ENCODE results near the gene SMIM38. TPM values are rescaled to one million over a fixed set of nuclear protein-coding genes. Genes with fewer than 3 reads are reported as not detected.

Gene SMIM38
- total RNA-seq, 1 donor from 2014 or later, result not detected

DNA sequence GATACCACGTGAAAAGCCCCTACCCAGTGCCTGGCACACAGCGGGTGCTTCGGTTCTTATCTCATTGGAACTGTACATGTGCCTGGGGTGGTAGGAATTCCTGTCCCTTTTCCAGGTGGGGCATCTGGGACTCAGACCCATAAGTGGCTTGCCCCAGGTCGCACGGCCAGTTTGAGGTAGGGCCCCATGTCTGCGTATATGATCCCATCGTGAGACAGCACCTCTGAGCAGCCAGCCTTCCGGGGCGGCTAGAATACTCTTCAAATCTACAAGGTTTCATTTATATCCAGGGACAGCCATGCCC lies 33.5 kb upstream of the SMIM38 start:
- H3K27ac Mint-ChIP-seq (ENCODE audit: unreplicated experiment), result no peak overlapping the region
- no peaks in the 10 kb centered on the region for H3K9me3 Mint-ChIP-seq (ENCODE audit: unreplicated experiment)
- peaks cover 4% of the 10 kb centered on the region for H3K36me3 Mint-ChIP-seq (ENCODE audit: low read depth, unreplicated experiment)
- peaks cover 2% of the 10 kb centered on the region for H3K4me1 Mint-ChIP-seq (ENCODE audit: unreplicated experiment)
- no peak for DNase-seq (ENCODE audit: low spot score)
- TF ChIP-seq, protein P1, sequence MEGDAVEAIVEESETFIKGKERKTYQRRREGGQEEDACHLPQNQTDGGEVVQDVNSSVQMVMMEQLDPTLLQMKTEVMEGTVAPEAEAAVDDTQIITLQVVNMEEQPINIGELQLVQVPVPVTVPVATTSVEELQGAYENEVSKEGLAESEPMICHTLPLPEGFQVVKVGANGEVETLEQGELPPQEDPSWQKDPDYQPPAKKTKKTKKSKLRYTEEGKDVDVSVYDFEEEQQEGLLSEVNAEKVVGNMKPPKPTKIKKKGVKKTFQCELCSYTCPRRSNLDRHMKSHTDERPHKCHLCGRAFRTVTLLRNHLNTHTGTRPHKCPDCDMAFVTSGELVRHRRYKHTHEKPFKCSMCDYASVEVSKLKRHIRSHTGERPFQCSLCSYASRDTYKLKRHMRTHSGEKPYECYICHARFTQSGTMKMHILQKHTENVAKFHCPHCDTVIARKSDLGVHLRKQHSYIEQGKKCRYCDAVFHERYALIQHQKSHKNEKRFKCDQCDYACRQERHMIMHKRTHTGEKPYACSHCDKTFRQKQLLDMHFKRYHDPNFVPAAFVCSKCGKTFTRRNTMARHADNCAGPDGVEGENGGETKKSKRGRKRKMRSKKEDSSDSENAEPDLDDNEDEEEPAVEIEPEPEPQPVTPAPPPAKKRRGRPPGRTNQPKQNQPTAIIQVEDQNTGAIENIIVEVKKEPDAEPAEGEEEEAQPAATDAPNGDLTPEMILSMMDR (IDR thresholded peaks at IDR 0.05; ENCODE audit: unreplicated experiment), result no peak
- H3K27me3 Mint-ChIP-seq (ENCODE audit: unreplicated experiment), result peaks cover 8% of the 10 kb centered on the region
- no peak overlapping the region for H3K4me3 Mint-ChIP-seq (ENCODE audit: unreplicated experiment)

DNA sequence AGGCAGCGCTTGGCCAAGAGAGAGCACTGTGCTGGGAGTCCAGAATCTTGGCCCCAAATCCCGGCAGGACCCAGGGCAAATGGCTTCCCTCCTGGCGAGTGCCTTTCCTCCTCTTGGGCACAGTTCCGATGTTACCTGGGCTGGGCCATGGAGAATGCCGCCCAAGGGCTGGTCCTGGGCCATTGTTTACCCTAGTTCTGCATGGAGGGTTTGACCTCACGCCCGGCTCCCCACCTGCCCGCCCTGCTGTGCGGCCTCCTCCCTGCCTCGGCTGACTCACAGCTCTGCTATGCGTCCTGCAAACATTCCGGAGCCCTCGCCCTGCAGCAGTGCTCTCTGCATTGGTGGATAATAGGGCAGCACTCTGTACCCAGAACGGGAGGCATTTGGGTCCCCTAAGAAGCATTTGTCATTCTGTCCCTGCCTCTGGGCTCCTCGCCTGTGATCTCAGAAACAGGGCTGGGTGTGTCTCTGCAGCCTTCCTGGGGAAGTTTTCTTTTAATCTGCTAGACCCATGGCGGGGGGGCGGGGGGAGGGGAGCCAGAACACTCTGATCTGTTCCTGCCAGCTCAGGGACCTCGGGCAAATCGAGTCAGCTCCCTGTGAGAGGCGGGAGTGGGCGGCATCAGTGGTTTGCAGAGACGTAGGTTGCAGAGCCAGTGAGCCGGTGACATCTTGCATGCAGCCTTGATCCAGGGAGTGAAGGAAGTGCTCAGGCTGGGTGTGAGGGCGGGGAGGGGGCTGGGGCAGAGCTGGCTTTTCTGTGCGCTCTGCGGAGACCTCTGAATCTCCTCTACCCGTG lies 32.9 kb upstream of the SMIM38 start:
- no peak overlapping the region for H3K4me3 Mint-ChIP-seq (ENCODE audit: unreplicated experiment)
- TF ChIP-seq, protein P1 (IDR thresholded peaks at IDR 0.05; ENCODE audit: unreplicated experiment), result no peak
- H3K36me3 Mint-ChIP-seq (ENCODE audit: low read depth, unreplicated experiment), result peaks cover 4% of the 10 kb centered on the region
- no peaks in the 10 kb centered on the region for H3K9me3 Mint-ChIP-seq (ENCODE audit: unreplicated experiment)
- H3K4me1 Mint-ChIP-seq (ENCODE audit: unreplicated experiment), result peaks cover 2% of the 10 kb centered on the region
- H3K27me3 Mint-ChIP-seq (ENCODE audit: unreplicated experiment), result peaks cover 5% of the 10 kb centered on the region
- DNase-seq (ENCODE audit: low spot score), result peak; percentile 48
- no peak overlapping the region for H3K27ac Mint-ChIP-seq (ENCODE audit: unreplicated experiment)

DNA sequence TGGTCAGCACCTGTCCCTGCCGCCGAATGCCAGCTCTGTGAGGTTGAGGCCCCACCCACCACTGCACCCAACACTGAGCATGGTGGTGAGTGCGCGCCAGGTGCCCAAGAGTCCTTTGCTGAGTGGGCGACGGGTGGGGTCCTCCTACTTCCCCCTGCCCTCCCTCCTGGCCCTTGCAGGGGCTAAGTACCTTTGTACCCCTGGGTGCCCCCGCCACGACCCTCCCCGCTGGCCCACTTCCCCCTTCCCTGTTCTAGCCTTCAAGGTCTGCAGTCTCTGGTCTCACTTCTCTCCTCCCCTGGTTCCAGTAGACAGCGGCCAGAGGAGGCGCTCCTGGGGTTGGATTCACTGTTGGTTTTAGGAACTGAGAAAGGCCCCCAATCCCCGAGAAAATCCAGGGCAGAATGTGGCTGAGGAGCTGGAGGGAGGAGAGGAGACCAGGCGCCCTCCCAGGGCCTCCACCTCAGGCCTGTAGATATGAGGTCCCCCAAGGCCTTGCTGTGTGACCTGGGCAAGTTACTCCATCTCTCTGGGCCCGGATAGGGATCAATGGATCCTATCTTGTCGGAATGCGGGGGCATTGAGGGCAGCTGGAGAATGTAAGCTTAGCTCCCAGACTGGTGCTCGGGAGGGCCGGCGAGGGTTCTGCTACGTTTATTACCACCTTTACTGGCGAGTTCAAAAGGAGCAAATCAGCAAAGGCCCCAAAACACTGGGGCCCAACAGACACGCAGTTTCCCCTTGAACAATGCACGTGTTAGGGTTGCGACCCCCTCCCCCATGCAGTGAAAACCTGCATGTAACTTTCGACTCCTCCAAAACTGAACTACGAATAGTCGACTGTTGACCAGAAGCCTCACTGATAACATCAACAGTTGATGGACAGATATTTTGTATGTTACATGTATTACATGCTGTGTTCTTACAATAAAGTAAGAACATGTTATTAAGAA lies 31.9 kb upstream of the SMIM38 start:
- DNase-seq (ENCODE audit: low spot score), result no peak
- TF ChIP-seq, protein P1 (IDR thresholded peaks at IDR 0.05; ENCODE audit: unreplicated experiment), result no peak
- peak overlapping the region; percentile 31 for H3K4me3 Mint-ChIP-seq (ENCODE audit: unreplicated experiment)
- no peak overlapping the region for H3K27ac Mint-ChIP-seq (ENCODE audit: unreplicated experiment)
- H3K27me3 Mint-ChIP-seq (ENCODE audit: unreplicated experiment), result peaks cover 5% of the 10 kb centered on the region
- H3K4me1 Mint-ChIP-seq (ENCODE audit: unreplicated experiment), result peaks cover 2% of the 10 kb centered on the region
- peaks cover 6% of the 10 kb centered on the region for H3K9me3 Mint-ChIP-seq (ENCODE audit: unreplicated experiment)
- peaks cover 4% of the 10 kb centered on the region for H3K36me3 Mint-ChIP-seq (ENCODE audit: low read depth, unreplicated experiment)

DNA sequence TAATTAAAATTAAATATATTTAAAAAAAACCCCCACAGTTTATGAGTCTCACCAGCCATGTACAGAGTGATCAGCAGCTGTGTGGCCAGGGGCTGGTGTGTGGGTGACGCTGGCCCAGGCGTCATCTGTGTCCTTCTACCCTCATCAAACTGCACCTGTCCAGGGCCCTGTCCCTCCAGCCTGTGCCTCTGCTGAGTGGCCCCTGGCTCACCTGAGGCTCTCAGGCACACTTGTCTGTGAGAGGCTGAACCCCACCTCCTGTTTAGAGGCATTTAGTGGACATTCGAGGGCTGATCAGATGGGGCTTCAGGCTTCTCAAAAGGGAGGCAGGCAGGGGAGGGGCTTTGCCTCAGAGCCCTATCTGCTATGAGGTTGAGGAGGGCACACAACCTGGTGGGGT lies 29.9 kb upstream of the SMIM38 start:
- H3K9me3 Mint-ChIP-seq (ENCODE audit: unreplicated experiment), result peaks cover 6% of the 10 kb centered on the region
- TF ChIP-seq, protein P1 (IDR thresholded peaks at IDR 0.05; ENCODE audit: unreplicated experiment), result no peak
- no peak for DNase-seq (ENCODE audit: low spot score)
- no peak overlapping the region for H3K4me3 Mint-ChIP-seq (ENCODE audit: unreplicated experiment)
- H3K27ac Mint-ChIP-seq (ENCODE audit: unreplicated experiment), result no peak overlapping the region
- peaks cover 5% of the 10 kb centered on the region for H3K4me1 Mint-ChIP-seq (ENCODE audit: unreplicated experiment)
- peaks cover 4% of the 10 kb centered on the region for H3K36me3 Mint-ChIP-seq (ENCODE audit: low read depth, unreplicated experiment)
- H3K27me3 Mint-ChIP-seq (ENCODE audit: unreplicated experiment), result peaks cover 3% of the 10 kb centered on the region

Measured in endothelial cell (in vitro differentiated cells).